Gastrocnemius medialis (tissue), 4 donors: ENCODE results near the gene ARMS2. TPM values are rescaled to one million over a fixed set of nuclear protein-coding genes. Genes with fewer than 3 reads are reported as not detected.
A peak's percentile ranks its signal among the peaks of the same experiment; 100 is the strongest.

Experiments used
- ATAC-seq, 2 donors: fragments of 150-250 bp; one replicate each; pipeline ENCODE4 v1.9.1; 2016
- DNase-seq, 2 donors: peaks; one replicate each; pipeline ENCODE4 v3.0.0-alpha.2; 2019
- H3K27ac ChIP-seq, 4 donors: fragments of 200-600 bp; sonication (generic); 1 replicate in 1 of 4; 2 replicates in 3 of 4; pipeline ENCODE4 v1.5.1; 2016 to 2018; ENCODE audit warnings: mild to moderate bottlenecking in 2 of 4, moderate library complexity in 1 of 4
- H3K27me3 ChIP-seq, 3 donors: fragments of 200-600 bp; sonication (generic) in 2 of 3; 1 replicate in 1 of 3; 2 replicates in 2 of 3; pipeline versions ENCODE4 v1.5.1 to v1.6.0; 2016 to 2019; ENCODE audit warnings: mild to moderate bottlenecking in 1 of 3, moderate library complexity in 1 of 3
- H3K36me3 ChIP-seq, 2 donors: fragments of 200-600 bp; sonication (generic) in 1 of 2; one replicate each; pipeline ENCODE4 v1.5.1; 2017 to 2018
- H3K4me1 ChIP-seq, 2 donors: fragments of 200-600 bp; sonication (generic) in 1 of 2; one replicate each; pipeline ENCODE4 v1.5.1; 2016 to 2017; ENCODE audit warnings: mild to moderate bottlenecking in 2 of 2
- H3K4me3 ChIP-seq, 4 donors: fragments of 200-600 bp; sonication (generic) in 3 of 4; 1 replicate in 1 of 4; 2 replicates in 3 of 4; pipeline ENCODE4 v1.5.1; 2016 to 2019; ENCODE audit warnings: mild to moderate bottlenecking in 2 of 4
- H3K9me3 ChIP-seq, 3 donors: fragments of 200-600 bp; sonication (generic) in 2 of 3; 1 replicate in 1 of 3; 2 replicates in 2 of 3; pipeline ENCODE4 v1.5.1; 2016 to 2019
- POLR2A ChIP-seq, 2 donors: fragments of 450-650 bp; IDR thresholded peaks; one replicate each; pipeline ENCODE4 v1.6.1; 2017; ENCODE audit warnings: antibody characterized with exemption in 2 of 2, mild to moderate bottlenecking in 2 of 2, moderate library complexity in 2 of 2
- in situ Hi-C, 4 donors: fragments of 200-750 bp; cut with MboI; loops; one replicate each; pipeline versions ENCODE4 v1.15.0 to v1.8.0; 2017; ENCODE audit warnings: low sequenced_read_pairs in 4 of 4
- intact Hi-C: fragments of 100-400 bp; cut with DNase I; formaldehyde crosslinking; loops from one replicate; pipeline ENCODE4 v1.15.1; 2023; ENCODE audit warnings: low total_unique reads
- total RNA-seq, 4 donors: library from RNA; depleted of rRNA; stranded (reverse); fragments of >200 nt; gene quantifications; one replicate each; pipeline versions ENCODE4 v1.1.0 to v1.2.3, GENCODE V29; 2016
- TF ChIP-seq, protein P1 (sequence below), 5 experiments: fragments of 450-650 bp in 3 of 5; fragments of 200-600 bp in 2 of 5; sonication (generic) in 2 of 5; IDR thresholded peaks in 4 of 5; conservative IDR thresholded peaks in 1 of 5; 1 replicate in 4 of 5; 2 replicates in 1 of 5; pipeline ENCODE4 v1.5.1; 2016 to 2019; ENCODE audit warnings: antibody characterized with exemption in 5 of 5, mild to moderate bottlenecking in 3 of 5, moderate library complexity in 3 of 5

ARMS2 gene
- total RNA-seq, 4 donors from 2014 or later: not detected

DNA sequence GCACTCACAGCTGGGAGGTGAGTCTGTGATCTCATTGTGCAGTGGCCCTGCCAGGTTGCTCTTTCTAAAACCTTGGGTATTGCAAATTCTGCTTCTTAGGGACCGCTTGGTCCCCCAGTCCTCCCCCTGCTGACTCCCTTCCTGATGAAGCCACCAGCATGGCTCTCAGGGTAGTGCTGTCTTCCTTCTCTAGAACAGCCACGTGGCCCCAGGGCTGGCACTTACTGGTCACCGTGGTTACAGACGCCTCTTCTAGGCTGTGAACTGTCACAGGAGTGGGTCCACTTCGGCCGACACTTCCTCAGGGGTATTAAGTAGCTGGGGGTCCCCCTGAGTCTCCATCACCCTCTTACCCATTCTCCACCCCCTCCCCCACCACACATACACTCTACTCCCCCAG, 4.2 kb downstream of the ARMS2 start:
- Histone ChIP-seq H3K9me3 (no peaks in the 10 kb centered on the region), H3K27me3 (no peaks in the 10 kb centered on the region), H3K4me3 (no peak overlapping the region), H3K36me3 (no peaks in the 10 kb centered on the region), H3K4me1 (peaks cover 13 to 16% of the 10 kb centered on the region in 2 donors), H3K27ac (no peak overlapping the region)
- in situ Hi-C loops: loop anchor here in 1 of 4 donors (10.0 kb wide), 1 partner anchor 106 kb away; the partner anchor contains the start of gene DMBT1
- DNase-seq: no peak
- intact Hi-C loops: no loop called here
- no peak for ATAC-seq
- no peak for TF ChIP-seq POLR2A (IDR thresholded peaks at IDR 0.05)
- TF ChIP-seq, protein P1, sequence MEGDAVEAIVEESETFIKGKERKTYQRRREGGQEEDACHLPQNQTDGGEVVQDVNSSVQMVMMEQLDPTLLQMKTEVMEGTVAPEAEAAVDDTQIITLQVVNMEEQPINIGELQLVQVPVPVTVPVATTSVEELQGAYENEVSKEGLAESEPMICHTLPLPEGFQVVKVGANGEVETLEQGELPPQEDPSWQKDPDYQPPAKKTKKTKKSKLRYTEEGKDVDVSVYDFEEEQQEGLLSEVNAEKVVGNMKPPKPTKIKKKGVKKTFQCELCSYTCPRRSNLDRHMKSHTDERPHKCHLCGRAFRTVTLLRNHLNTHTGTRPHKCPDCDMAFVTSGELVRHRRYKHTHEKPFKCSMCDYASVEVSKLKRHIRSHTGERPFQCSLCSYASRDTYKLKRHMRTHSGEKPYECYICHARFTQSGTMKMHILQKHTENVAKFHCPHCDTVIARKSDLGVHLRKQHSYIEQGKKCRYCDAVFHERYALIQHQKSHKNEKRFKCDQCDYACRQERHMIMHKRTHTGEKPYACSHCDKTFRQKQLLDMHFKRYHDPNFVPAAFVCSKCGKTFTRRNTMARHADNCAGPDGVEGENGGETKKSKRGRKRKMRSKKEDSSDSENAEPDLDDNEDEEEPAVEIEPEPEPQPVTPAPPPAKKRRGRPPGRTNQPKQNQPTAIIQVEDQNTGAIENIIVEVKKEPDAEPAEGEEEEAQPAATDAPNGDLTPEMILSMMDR (IDR thresholded peaks at IDR 0.05 in 4 of 5, conservative IDR thresholded peaks at IDR 0.05 in 1 of 5): no peak

DNA sequence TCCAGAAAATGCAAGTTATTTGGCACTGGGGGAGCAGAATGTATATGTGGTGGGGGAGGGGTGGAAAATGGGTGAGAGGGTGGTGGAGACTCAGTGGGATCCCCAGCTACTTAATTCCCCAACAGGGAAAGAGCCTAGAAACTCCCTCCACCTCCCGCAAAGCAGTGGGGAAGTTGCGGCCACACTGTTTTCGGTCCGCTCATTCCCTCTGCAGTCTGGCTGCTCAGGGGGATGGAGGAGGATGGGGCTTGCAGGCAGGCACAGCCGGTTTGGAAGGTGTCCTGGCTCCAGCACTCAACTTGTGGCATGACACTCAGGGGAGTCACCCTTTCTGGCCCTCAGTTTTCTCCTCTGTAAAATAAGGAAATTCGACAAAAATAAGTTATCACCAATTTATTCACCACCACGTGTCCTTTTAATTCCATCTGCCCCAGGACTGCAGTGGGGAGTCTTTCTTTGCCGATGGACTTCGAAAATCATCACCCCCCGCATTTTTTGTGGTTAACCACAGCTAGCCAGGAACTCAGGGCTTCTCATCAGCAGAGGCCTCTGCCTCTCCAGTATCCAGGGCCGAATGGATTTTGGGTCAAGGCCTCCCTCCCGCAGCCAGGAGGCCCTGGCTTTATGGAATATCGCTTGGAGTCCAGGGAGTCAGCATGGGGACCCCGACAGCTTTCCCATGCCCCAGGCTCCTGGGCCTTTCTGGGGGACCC, 5.3 kb downstream of the ARMS2 start:
- H3K9me3 ChIP-seq: no peaks in the 10 kb centered on the region
- H3K4me3 ChIP-seq: no peak overlapping the region
- no peak for ATAC-seq
- TF ChIP-seq POLR2A (IDR thresholded peaks at IDR 0.05): no peak
- TF ChIP-seq, protein P1 (IDR thresholded peaks at IDR 0.05 in 4 of 5, conservative IDR thresholded peaks at IDR 0.05 in 1 of 5): no peak
- peaks cover 21 to 22% of the 10 kb centered on the region in 2 donors for H3K4me1 ChIP-seq
- no peaks in the 10 kb centered on the region for H3K36me3 ChIP-seq
- in situ Hi-C loops: loop anchor here in 1 of 4 donors (10.0 kb wide), 1 partner anchor 105 kb away; the partner anchor contains the start of gene DMBT1
- DNase-seq: no peak
- no peak overlapping the region for H3K27ac ChIP-seq
- intact Hi-C loops: loop anchor here (5.0 to 10.0 kb wide), 2 partner anchors 82 to 105 kb away; partner anchors contain the start of gene DMBT1
- no peaks in the 10 kb centered on the region for H3K27me3 ChIP-seq

GRCh38 chr10:122460891-122461293, 6.4 kb downstream of the ARMS2 start:
- no peak for ATAC-seq
- no peaks in the 10 kb centered on the region for H3K27me3 ChIP-seq

GRCh38 chr10:122461367-122461728, 6.9 kb downstream of the ARMS2 start, which contains the start of gene HTRA1:
Gene HTRA1 (plus strand): TSS chr10:122461553. CDS start chr10:122461653, 100 bp downstream.
- Histone ChIP-seq H3K9me3 (no peaks in the 10 kb centered on the region), H3K27ac (peak within 1 kb of the TSS; percentile 69 to 73 (median 70)), H3K4me1 (peaks cover 21 to 28% of the 10 kb centered on the region in 2 donors), H3K4me3 (peak within 1 kb of the TSS; percentile 68 to 79 (median 72)), H3K36me3 (no peaks in the 10 kb centered on the region), H3K27me3 (no peaks in the 10 kb centered on the region)
- peak; percentile 38 to 41 for DNase-seq
- TF ChIP-seq, protein P1 (IDR thresholded peaks at IDR 0.05 in 4 of 5, conservative IDR thresholded peaks at IDR 0.05 in 1 of 5): no peak
- TF ChIP-seq POLR2A (IDR thresholded peaks at IDR 0.05): peak; percentile 42 to 44
- intact Hi-C loops: loop anchor here (5.0 to 10.0 kb wide), 2 partner anchors 84 to 103 kb away; partner anchors contain the start of gene DMBT1
- in situ Hi-C loops: no loop called here
- ATAC-seq: peak; percentile 22 to 48

More at GRCh38 chr10:122460891-122461293, 6.4 kb downstream of the ARMS2 start:
- no peaks in the 10 kb centered on the region for H3K9me3 ChIP-seq
- no peak for DNase-seq
- H3K4me1 ChIP-seq: peaks cover 21 to 28% of the 10 kb centered on the region in 2 donors
- H3K27ac ChIP-seq: peak overlapping the region in 2 of 4 donors; percentile 16 to 54
- H3K36me3 ChIP-seq: no peaks in the 10 kb centered on the region
- in situ Hi-C loops: no loop called here
- no peak for TF ChIP-seq POLR2A (IDR thresholded peaks at IDR 0.05)
- TF ChIP-seq, protein P1 (IDR thresholded peaks at IDR 0.05 in 4 of 5, conservative IDR thresholded peaks at IDR 0.05 in 1 of 5): no peak
- intact Hi-C loops: loop anchor here (5.0 to 10.0 kb wide), 2 partner anchors 84 to 104 kb away; partner anchors contain the start of gene DMBT1
- H3K4me3 ChIP-seq: peak overlapping the region; percentile 53 to 79 (median 62)
